Motor neuron (in vitro differentiated cells): Measurements from ENCODE around the gene NOL6. TPM values are rescaled to one million over a fixed set of nuclear protein-coding genes. Genes with fewer than 3 reads are reported as not detected.
"Not testable (repeated sequence)": the region's sequence is repeated elsewhere in the genome, so short reads cannot be mapped to it uniquely, and the experiment has no call there.

Experiments used
- ATAC-seq, 8 experiments: fragments of 200-7000 bp; cut with Tn5 transposase; replicated peaks in 6 of 8; 2 replicates each; pipeline ENCODE4 v1.8.0; 2021; ENCODE audit warnings: mild to moderate bottlenecking in 8 of 8, moderate library complexity in 8 of 8
- H3K27ac ChIP-seq, 2 donors: fragments of 250-450 bp; sonication (Bioruptor Pico); 2 replicates each; pipeline ENCODE4 v1.9.0; 2021; ENCODE audit warnings: antibody characterized with exemption in 2 of 2, mild to moderate bottlenecking in 2 of 2, moderate library complexity in 1 of 2
- H3K4me1 ChIP-seq, 2 donors: fragments of 250-450 bp; sonication (Bioruptor Pico); replicated peaks in 1 of 2; 2 replicates each; pipeline ENCODE4 v1.6.1; 2021; ENCODE audit warnings: antibody characterized with exemption in 2 of 2, mild to moderate bottlenecking in 2 of 2, moderate library complexity in 1 of 2
- H3K4me3 ChIP-seq, 5 donors: fragments of 250-450 bp; sonication (Bioruptor Pico); 2 replicates each; pipeline ENCODE4 v1.9.0; 2021; ENCODE audit warnings: antibody characterized with exemption in 5 of 5, mild to moderate bottlenecking in 5 of 5, moderate library complexity in 4 of 5
- WGBS, 10 experiments: fragments of 450-650 bp; shearing (Covaris generic); methylation state at CpG; one replicate each; pipeline ENCODE4 v1.0.0; 2022; 5-methylcytosine and 5-hydroxymethylcytosine counted together
- in situ Hi-C, 9 experiments: fragments of 400-800 bp; cut with MboI; loops; one replicate each; pipeline ENCODE4 v1.15.0; 2021; ENCODE audit warnings: low sequenced_read_pairs in 9 of 9, low pct_unique_long_range_greater_than_20kb in 2 of 9; ENCODE audit not compliant: unreplicated experiment in 9 of 9
- total RNA-seq, 8 experiments: library from RNA; unstranded; fragments of 300-600 nt; gene quantifications; 2 replicates each; pipeline versions ENCODE4 v1.2.3 to v1.2.4, GENCODE V29; 2022

NOL6 gene
- total RNA-seq, 8 experiments from 2014 or later: 15.5 to 55.1 (median 26.3) TPM

DNA sequence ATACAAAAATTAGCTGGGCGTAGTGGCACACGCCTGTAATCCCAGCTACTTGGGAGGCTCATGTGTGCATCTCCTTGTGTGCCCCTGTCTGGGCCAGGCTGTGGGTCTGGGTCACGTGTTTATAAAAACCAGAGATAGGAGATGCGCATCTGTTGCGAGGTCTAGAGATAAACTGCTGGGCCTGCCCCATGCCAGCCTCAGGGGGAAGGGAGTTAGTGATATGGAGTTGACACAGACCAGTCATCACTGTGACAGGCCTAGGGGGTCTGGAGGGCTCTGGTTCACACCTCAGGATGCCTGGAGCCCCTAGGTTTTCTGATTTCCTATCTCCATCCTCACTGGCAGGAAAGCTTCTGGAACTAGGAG, 19.1 kb downstream of the NOL6 start:
- H3K27ac ChIP-seq, in situ Hi-C loops, ATAC-seq, H3K4me3 ChIP-seq, H3K4me1 ChIP-seq: not testable (repeated sequence)
- 69 to 93% methylated on average over 3 to 4 of the region's 5 CpGs; no CpG with 5 or more reads in 8 of the 10 experiments for WGBS, 10 experiments

DNA sequence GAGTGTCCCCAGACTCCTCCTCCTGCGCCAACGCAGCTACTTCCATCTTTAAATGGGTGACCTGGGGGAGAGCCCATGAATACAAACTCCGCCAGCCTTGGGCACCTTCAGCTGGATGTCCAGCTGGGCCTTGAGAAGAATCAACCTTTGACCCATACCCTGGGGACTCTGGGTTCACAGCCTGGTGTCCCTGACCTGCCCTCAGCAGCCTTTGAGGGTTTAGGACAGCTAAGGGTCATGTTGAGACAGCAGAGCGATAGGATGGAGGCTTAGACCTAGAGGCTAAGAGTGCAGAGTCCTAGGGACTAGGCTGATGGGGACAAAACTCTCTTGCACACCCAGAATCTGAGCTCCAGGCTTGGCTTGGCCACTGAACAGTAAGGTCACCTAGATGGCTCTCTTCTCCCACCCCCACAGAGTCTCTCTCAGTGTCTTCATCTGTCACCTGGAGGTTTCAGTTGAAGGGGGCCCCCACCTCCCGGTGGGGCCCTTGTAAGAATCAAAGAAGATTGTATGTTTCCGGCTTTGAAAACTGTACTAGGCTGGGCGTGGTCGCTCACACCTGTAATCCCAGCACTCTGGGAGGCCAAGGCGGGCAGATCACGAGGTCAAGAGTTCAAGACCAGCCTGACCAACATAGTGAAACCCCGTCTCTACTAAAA, 19.6 kb downstream of the NOL6 start:
- no peak overlapping the region for H3K4me3 ChIP-seq
- in situ Hi-C loops: no loop called here
- 56 to 100% (median 86%) methylated on average over 1 to 6 of the region's 11 CpGs; no CpG with 5 or more reads in 4 of the 10 experiments for WGBS, 10 experiments
- no peak for ATAC-seq
- H3K4me1 ChIP-seq: peaks cover 0 to 3% of the 10 kb centered on the region in 2 donors
- no peak overlapping the region for H3K27ac ChIP-seq

DNA sequence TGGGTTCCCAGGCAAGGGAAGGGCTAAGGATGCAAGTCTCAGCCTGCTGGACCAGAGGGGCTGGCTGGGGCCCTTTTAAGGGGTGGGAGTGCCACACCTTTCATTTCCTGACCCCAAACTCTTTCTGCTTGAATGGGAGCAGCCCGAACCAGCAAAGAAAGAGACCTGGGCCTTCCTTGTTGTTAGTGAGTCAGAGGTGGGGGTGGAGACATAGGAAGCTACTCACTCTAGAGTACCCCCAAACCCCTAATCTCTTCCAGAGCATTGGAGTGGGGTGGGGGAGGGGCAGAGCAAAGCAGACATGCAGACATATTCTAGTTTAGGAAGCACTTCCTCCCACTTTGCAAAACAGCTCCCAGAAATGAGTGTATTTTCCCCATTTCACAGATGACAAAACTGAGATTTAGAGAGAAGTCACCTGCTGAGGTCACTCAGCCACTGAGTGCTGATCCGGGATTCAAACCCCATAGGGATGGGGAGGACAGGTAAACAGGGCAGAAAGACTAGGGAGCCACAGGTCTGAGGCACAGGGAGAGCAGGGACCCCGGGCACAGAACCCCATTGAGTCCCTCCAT, 20.4 kb downstream of the NOL6 start:
- 17 to 75% (median 33%) methylated on average over 1 of the region's 3 CpGs; no CpG with 5 or more reads in 7 of the 10 experiments for WGBS, 10 experiments
- H3K27ac ChIP-seq: no peak overlapping the region
- no peak overlapping the region for H3K4me3 ChIP-seq
- in situ Hi-C loops: no loop called here
- H3K4me1 ChIP-seq: peaks cover 0 to 3% of the 10 kb centered on the region in 2 donors
- no peak for ATAC-seq

DNA sequence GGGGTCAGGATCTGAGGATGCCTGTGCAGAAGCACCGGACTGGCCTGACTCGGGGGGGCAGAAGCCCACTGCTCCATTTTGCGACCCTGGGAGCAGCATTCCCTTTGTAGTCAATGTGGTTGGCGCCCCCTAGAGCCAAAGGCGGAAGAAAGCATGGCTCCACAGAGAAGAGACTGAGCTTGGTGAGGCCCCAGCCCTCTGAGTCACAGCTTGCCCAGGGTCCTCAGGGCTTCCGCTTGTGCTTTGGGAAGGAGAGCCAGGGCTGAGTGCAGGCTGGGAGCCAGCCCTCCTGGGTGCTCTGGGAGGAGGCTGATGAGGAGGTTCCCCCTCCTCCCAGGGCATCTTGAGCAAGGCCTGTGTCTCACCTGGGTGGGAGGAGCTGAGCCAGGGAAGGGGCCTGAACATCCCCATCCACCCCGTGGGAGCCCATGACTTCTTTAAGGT, 20.9 kb downstream of the NOL6 start:
- WGBS, 10 experiments: 0 to 83% (median 18%) methylated on average over 1 to 2 of the region's 7 CpGs; no CpG with 5 or more reads in 6 of the 10 experiments
- peaks cover 0 to 3% of the 10 kb centered on the region in 2 donors for H3K4me1 ChIP-seq
- ATAC-seq: peak; percentile 82 to 97 (median 88)
- in situ Hi-C loops: no loop called here
- no peak overlapping the region for H3K4me3 ChIP-seq
- no peak overlapping the region for H3K27ac ChIP-seq

DNA sequence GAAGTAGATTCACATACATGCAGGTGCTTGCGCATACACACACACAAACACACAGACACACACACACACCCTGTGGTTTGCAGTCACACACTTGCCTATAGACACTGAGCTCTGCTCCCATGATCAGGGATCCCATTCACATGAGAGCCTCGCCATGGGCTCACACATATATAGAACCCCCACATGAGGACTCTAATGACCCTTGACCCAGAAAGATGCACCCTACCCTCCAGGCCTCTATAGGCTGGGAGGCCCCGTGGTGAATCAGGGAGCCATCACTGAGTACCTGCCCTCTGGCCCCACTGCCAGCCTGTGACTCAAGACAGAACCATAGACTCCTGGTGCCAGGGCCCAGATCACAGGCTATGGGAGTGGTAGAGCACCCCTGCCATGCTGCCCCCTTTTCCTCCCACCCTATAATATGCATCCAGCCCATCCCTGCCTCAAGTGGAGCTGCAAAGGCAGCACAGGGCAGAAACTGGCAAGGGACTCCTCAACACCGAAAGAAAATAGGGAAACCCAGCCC, 23.0 kb downstream of the NOL6 start:
- H3K27ac ChIP-seq: no peak overlapping the region
- no peak overlapping the region for H3K4me3 ChIP-seq
- peaks cover 0 to 8% of the 10 kb centered on the region in 2 donors for H3K4me1 ChIP-seq
- ATAC-seq: no peak
- 80 to 100% (median 83%) methylated on average over 1 to 2 of the region's 4 CpGs; no CpG with 5 or more reads in 5 of the 10 experiments for WGBS, 10 experiments
- in situ Hi-C loops: no loop called here

DNA sequence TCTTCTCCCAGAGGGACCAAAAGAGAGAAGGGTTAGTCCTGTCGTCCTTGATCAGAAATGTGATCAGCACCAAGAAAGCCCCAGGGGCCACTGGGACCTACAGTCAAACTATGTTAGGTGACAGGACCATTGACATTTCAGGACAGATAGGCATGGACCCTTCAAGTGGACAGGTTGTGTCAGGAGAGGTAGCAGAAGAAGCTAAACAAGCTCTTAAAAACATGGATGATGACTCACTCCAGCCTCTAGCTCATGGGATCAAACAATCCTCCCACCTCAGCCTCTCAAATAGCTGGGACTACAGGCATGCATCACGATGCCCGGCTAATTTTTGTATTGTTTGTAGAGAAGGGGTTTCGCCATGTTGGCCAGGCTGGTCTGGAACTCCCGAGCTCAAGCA, 24.0 kb downstream of the NOL6 start:
- Histone ChIP-seq H3K4me3 (no peak overlapping the region), H3K4me1 (peaks cover 0 to 8% of the 10 kb centered on the region in 2 donors), H3K27ac (no peak overlapping the region)
- 40 to 100% (median 81%) methylated on average over 1 to 2 of the region's 5 CpGs; no CpG with 5 or more reads in 4 of the 10 experiments for WGBS, 10 experiments
- ATAC-seq: no peak
- in situ Hi-C loops: no loop called here

DNA sequence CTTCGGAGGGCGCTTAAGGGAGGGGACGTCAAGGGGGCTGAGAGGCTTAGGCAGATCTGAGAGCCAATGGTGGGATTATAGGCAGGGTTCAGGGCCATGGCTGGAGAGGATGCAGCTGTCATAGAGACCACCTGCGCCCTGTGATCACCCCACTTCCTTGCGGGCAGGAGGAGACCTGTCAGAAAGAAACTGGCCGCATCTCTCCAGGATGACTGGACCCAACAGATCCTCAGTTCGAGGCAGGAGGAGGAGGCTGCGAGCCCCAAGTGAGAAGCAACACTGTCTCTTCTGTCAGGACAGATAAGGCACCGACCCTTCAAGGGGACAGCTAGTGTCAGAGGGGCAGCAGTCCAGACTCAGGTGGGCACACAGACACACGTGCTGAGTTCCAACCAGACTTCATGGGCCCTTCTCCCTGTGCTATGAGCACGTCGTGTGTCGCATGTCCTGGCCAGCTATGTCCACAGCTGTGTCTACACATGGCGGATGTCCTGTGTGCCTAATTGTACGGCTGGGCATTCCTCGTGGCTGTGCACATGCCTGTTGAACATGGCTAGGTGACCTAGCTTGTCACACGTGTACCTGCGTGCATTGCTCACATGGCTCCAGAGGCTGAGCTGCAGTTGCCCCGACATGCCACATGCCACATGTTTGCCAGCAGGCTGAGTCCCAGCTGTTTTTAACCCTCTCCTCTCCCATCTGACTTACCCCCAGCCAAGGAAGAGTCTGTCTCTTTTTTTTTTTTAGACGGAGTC, 25.7 kb downstream of the NOL6 start:
- Histone ChIP-seq H3K4me3 (peak overlapping the region; percentile 22 to 30 (median 24)), H3K4me1 (peaks cover 0 to 7% of the 10 kb centered on the region in 2 donors), H3K27ac (no peak overlapping the region)
- WGBS, 10 experiments: 50 to 84% (median 64%) methylated on average over 1 to 11 of the region's 20 CpGs; no CpG with 5 or more reads in 5 of the 10 experiments
- in situ Hi-C loops: no loop called here
- peak in 1 of 8 experiments; percentile 4 for ATAC-seq

DNA sequence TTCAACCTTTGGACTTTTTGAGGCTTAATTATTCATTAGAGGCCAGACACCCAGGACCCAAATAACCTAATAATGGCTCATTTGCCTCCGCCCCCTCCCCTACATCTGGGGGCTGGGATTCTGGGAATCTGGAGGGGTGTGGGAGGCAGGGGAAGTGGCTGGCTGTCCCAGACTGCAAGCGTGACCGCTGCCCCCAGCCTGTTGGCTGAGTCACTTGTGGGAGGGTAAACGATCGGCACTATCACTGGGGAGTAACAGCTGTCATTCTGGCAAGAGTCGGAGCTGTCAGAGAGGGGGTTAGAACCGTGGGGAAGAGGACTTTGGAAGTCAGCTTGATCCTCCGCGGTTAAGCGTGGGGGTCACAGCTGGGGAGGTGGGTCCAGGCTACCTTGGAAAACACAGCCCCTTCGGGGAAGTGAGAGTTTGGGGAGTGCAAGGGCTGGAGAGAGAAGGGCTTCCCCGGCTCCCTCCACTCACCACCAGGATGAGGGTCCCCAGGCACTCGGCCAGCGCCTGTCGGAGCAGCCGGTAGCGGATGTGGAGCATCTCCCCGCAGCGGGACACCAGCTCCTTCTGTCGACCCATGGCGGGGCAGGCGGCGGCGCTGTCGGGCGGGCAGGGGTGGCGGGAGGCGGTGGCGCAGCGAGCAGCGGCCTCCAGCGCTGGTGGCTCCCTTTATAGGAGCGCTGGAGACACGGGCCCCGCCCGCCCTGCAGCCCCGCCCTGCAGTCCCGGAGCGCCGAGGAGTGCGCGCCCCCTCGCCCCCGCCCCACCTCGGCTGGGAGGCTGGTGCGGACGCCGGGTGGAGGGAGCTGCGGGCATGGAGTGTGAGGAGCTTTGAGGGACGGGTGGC, 26.6 kb downstream of the NOL6 start, which contains the start of gene AQP3:
AQP3 (minus strand) TSS at position 648 of the 853 bp plus-strand sequence; CDS start at position 585, 63 bp downstream.
- in situ Hi-C loops: no loop called here
- ATAC-seq: peak; percentile 82 to 94 (median 92)
- Histone ChIP-seq H3K27ac (no peak within 1 kb of the TSS), H3K4me3 (peak within 1 kb of the TSS; percentile 22 to 30 (median 24)), H3K4me1 (peaks cover 0 to 6% of the 10 kb centered on the region in 2 donors)
- 30 to 50% methylated on average over 1 to 2 of the region's 50 CpGs; no CpG with 5 or more reads in 8 of the 10 experiments for whole genome bisulfite sequencing, 10 experiments

DNA sequence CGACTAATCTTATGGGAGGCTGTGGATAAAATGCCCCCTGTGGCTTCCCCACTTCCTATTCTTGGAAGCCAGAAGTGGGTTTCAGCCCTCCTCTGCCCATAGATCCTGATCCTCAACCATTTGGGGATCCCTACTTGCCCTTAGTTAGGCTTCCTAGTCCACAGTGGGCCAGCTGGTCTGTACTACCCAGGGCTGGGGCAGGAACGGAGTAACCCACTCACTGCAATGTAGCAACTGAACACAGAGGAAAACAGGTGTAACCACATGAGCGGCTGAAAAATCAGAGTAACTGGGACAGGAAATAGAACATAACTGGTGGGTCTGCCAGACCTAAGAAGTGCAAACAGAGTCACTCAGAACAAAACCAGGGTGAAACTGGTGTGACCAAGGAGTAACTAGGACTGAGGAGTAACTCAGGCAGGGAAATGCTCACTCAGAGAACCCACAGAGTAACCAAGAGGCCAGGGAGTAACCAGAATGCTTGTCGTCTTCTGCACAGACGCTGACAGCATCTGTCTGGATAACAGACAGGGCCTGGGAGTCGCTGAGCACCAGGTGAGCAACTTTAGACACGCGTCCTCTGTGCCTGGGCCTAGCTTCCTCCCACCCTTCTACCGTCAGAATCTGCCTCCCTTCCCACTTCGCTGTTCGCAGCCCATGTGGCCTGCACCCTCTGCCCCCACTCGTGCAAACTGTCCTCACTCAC, 27.3 kb downstream of the NOL6 start:
- 60 to 90% (median 69%) methylated on average over 1 to 7 of the region's 12 CpGs; no CpG with 5 or more reads in 4 of the 10 experiments for WGBS, 10 experiments
- Histone ChIP-seq H3K27ac (no peak overlapping the region), H3K4me1 (peaks cover 0 to 6% of the 10 kb centered on the region in 2 donors), H3K4me3 (no peak overlapping the region)
- peak in 6 of 8 experiments; percentile 1 to 11 (median 4) for ATAC-seq
- in situ Hi-C loops: no loop called here

DNA sequence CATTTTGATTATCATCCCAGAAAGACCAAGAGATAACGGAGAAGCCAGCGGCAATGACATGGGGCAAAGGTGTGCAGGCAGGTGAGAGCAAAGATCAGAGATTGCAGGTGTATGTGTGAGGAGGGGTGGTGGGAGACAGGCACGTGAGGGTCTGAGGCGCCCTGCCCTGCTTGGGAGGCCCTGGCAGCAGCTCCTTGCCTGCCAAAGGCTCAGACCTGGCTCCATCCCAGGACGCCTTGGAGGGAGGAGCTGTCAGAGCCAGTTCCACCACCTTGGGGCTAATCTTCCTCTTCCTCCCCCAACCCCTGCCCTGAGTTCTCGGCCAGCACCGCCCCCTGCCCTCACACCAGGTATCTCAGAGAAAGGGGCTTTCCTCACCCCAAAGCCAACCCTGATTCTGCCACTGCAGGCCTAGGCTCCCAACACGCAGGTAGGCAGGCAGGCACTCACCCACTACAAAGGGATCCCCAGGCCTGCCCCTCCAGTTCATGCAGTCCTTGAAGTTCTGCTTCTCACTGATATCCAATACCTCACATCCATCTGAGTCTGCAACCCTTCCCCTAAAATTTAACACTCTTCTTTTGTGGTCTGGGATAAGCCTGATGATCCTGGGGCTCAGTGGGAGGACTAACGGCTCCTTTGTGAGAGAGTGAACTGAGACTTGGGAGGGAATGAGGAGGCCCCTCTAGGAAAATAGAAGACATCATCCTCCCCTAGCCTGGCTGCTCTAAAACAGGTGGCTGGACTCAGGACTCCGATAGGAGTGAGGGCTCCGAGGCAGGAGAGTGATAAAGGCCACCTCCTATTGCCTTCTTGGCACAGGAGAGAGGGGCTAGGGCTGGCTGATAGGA, 28.1 kb downstream of the NOL6 start:
- no peak overlapping the region for H3K27ac ChIP-seq
- ATAC-seq: no peak
- in situ Hi-C loops: no loop called here
- no peak overlapping the region for H3K4me3 ChIP-seq
- H3K4me1 ChIP-seq: peaks cover 0 to 6% of the 10 kb centered on the region in 2 donors
- 70 to 100% (median 86%) methylated on average over 1 to 5 of the region's 11 CpGs; no CpG with 5 or more reads in 4 of the 10 experiments for WGBS, 10 experiments

DNA sequence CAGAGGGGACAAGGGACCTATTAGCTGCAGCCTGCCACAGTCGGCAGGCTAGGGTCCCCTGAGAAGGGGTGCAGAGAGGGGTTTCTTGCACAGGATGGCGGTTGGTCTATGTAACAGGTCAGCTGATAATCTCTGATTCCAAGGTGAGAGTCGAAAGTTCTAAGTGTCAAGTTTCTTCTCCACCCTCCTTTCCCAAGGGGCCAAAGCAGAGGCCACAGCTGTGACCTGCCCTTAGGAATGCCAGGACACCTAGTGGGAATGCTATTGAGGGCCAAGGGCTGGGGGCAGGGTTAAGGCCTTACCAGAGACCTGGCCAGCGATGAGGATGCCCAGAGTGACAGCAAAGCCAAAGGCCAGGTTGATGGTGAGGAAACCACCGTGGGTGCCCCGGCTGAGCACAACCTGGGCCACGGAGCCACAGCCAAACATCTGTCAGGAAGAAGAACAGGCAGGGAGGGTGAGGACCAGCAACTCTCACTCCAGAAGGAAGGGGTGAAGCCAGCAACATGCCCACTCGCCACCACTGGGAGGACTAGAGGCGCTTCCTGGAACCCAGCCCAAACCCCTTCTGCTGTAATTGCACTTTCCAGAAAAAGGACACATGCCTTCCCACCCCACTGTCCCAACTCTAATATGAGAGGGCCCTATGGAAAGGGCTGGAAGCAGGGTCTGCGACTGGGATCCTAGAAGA, 30.1 kb downstream of the NOL6 start:
- in situ Hi-C loops: no loop called here
- no peak for ATAC-seq
- Histone ChIP-seq H3K27ac (no peak overlapping the region), H3K4me3 (no peak overlapping the region), H3K4me1 (peaks cover 0 to 6% of the 10 kb centered on the region in 2 donors)
- 20 to 86% (median 78%) methylated on average over 1 to 6 of the region's 10 CpGs; no CpG with 5 or more reads in 3 of the 10 experiments for WGBS, 10 experiments
